GM21737 (cell line): Measurements from ENCODE around the gene RNU1-2.
"Not testable (repeated sequence)": the region's sequence is repeated elsewhere in the genome, so short reads cannot be mapped to it uniquely, and the experiment has no call there.

Source experiments
- ATAC-seq: cut with Tn5 transposase; IDR thresholded peaks from one replicate; pipeline ENCODE4 v1.9.1; 2021; ENCODE audit warnings: mild to moderate bottlenecking, moderate library complexity; ENCODE audit not compliant: unreplicated experiment

RNU1-2 gene

DNA sequence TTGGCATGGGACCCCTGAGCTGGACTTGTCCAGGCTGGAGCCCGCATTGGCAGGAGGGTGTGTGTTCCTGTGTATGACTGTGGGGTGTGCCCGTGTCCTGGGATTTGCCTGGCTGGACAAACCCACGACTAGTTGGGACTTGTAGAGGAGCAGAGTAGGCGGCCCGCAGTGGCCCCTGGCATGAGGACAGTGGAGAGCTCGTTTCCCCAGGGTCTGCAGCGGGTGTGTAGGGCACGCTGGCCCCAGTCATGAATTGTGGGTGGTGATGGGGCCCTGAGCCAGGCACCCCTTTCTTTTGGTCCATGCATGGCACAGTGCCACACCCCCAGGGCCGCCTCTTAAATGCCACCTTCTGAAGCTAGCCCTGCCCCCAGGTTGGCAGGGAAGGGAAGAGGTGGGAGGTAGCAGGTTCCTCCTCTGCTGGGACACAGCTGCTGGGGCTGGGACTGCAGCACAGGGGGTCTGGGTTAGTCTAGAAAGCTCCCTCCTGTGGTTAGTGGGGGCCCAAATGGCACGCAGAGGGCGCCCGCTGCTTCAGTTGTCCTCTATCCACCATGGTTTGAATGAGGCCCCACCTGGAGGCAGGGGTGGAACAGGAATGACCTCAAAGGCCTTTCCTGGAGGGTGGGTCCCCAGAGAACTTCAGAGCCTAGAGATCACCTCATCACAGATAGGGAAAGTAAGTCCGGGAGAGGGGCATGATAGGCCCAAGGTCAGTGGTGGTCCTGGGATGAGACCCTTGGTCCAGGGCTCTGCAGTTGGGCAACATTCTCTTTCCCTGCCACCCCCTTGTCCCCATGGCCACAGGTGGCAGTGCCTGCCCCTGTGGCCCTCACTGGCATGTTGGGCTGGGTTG lies 30.1 kb downstream of the RNU1-2 start:
- ATAC-seq = no peak

DNA sequence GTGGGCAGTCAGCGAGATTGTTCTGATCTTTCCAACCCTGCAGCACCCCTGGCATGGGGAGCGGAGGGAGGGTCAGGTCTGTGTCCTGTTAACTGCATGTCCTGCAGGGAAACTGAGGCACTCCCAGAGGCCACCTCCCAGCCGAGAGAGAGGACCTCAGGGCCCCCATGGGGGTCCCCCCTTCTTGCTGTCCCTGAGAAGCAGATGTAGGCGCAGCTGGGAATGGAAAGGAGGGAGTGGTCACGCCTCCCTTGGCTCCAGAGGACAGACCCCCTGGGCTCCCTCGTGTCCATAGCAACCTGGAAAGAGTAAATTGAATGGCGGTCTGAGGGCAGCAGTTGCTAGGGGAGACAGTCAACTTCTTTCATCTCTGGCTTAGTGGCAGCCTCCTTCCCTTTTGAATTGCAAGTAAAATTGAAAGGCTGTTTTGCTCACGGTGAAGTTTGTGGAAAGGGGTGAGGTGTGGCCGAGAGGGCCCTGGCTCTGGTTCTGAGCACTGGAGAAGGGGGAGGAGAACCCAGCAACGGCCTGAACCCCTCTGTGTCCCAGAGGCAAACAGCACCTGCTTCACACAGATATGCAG lies 30.8 kb downstream of the RNU1-2 start:
- ATAC-seq = no peak

DNA sequence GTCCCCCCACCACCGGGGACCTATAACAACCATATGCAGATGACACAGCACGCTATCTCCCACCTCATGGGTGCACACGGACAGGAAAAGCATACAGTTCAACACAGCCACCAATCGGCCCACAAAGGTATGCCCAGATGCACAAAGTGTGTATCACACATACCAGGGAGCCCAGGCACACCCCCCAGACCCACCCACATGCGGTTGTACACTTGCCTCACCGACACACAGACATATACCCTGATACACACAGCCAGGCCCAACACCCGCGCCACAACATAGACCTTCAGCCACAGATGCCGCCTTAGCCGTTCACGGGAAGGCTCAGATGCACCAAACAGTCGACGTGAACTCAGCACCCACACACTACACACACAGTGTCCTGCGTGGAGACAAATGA lies 31.5 kb downstream of the RNU1-2 start:
- ATAC-seq = no peak

DNA sequence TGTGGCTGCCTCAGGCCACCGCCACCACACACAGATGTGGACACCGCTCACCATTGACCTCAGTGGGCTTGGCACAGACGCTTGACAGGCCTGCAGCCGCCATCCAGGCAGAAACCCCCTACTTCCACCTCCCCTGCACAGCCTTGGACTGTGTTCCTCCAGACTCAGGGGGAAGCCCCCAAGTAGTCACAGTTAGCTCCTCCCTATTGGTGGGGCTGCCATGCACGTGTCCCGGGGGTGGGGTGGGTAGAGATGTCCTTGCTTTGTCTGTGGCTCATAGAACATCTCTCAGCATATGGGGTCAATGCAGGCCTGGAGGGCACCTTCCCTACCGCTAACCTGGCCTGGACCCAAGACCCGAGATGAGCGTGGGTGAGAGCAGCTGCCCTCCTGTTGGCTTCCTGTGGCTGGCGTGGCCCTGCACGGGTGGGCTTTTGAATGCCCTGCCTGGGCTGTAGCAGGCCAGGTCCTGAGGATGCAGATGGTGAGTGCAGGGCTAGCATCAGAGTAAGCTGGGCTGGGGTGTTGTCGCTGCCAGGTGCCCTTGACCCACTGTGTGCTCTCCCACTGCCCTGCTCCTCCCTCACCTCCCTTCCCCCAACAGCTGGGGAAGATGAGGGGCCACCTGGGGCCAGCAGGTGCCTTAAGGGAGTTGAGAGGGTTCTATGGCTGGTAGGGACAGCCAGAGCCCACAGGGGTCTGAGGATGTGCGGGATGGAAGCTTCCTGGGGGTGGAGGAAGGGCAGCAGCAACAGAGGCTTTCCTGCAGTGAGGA lies 32.1 kb downstream of the RNU1-2 start:
- ATAC-seq = no peak

DNA sequence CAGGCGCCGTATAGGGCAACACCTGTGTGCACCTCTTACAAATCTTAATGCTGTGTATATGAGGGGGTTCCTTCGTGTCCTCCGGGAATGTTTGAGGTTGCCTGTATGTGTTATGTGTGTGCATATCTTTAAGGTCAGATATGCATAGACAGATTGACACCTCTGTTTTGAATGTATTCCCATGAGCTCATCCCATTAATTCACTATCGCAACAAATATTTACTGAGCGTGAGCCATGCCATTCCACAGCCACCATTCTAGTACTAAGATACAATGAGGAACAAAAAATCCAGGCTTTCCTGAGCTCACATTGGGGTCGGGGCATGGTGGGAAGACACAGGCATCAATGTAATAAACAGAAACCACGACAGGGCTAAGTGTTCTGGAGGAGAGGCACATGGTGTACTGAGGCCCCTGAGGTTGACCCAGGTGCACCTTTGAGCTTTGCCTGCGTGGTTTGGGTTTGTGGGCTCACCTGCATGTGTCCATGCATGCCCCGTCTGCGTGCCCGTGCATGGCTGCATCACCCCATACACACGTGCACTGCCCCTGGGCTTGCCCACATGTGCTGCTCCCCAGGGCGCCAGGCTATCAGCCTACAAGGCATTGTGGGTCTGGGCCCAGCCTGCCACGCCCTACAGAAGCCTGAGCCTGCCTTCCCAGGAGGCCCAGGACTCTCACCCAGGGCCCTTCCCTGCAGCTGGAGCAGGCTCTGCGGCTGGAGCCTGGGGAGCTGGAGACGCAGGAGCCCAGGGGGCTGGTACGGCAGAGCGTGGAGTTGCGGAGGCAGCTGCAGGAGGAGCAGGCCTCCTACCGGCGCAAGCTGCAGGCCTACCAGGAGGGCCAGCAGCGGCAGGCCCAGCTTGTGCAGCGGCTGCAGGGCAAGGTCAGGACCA lies 33.6 kb downstream of the RNU1-2 start:
- not testable (repeated sequence) for ATAC-seq

DNA sequence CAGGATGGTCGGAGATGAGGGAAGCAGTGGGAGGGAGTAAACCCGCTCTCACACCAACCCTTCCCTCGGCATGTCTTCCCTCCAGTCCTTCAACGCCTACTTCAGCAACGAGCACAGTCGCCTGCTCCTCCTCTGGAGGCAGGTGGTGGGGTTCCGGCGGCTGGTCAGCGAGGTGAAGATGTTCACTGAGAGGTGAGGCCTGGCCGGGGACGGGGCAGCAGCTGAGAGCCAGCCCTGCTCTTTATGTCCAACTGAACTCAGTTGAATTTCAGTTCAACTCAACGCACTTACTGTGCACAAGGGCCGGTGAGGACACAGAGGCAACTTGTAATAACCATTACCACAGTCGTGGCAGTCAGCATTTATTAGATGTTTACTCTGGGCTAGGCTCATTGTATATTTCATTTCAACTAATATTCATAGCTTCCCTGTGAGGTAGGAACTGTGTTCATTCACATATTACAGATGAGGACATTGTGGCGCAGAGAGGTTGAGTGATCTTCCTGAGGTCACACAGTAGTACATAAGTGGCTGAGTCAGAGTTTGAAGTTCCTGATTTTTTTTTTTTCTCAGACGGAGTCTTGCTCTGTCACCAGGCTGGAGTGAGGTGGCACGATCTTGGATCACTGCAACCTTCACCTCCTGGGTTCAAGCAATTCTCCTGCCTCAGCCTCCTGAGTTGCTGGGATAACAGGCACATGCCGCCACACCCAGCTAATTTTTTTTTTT lies 35.6 kb downstream of the RNU1-2 start:
- ATAC-seq = not testable (repeated sequence)

DNA sequence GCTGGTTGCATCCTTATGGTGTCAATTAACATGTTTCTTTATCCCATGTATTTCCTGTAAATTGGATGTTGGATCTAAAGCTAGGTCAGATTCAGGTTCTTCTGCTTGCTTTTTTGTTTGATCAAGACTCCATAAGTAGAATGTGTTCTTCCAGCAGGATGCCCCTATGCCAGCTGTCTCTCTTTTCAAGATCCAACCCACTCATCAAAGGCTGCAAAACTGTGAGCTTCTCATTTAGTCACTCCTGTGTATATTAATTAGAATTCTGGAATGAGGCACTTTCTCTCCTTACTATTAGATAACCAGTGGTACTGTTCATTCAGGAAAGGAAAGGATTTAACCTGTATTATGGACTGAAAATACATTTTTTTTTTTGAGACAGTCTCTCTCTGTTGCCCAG lies 38.2 kb downstream of the RNU1-2 start:
- not testable (repeated sequence) for ATAC-seq

DNA sequence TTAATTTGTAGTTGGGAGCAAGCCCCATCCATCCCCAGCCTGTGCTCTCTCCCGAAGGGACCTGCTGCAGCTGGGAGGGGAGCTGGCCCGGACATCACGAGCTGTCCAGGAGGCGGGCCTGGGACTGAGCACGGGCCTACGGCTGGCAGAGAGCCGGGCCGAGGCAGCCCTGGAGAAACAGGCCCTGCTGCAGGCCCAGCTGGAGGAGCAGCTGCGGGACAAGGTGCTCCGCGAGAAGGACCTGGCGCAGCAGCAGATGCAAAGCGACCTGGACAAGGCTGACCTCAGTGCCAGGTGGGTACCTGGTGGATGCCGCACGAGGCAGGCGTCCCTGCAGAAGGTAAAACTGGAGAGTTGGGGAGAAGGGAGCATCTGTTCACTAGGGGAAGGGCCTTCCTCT lies 40.8 kb downstream of the RNU1-2 start:
- not testable (repeated sequence) for ATAC-seq

DNA sequence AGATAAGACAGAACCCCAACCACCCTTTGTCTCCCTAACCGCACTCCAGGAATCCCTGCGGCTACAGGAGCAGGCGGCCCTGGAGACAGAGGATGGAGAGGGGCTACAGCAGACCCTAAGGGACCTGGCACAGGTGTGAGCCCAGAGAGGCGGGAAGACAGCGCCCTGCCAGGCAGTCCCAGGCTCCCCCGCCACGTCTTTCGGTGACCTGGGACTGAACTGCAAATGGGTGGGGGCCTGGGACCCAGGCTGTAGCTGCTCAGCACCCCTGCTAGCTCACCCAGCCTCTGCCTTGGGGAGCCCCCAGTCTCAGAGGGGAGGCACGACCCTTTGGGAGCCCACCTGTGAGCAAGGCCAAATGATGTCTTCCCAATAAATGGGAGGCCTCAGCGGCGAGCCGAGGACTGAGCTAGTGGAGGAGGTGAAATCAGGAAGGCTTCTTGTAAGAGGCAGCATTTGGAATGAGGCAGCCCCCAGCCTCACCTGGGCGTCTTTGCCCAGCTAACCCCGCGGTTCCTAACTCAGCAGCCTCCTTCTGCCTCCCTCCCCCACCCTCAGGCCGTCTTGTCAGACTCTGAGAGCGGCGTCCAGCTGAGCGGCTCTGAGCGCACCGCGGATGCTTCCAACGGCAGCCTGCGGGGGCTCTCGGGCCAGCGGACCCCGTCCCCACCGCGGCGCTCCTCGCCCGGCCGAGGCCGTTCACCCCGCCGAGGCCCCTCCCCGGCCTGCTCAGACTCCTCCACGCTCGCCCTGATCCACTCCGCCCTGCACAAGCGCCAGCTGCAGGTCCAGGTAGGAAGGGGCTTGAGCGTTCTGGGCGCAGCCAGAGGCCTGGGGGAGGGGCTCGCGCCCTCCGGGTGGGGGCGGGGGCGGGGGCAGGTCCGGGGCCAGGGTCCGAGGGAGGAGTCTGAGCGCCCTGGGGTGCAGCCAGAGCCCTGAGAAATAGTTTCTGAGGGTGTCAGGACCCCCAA lies 42.9 kb downstream of the RNU1-2 start:
- no peak for ATAC-seq

DNA sequence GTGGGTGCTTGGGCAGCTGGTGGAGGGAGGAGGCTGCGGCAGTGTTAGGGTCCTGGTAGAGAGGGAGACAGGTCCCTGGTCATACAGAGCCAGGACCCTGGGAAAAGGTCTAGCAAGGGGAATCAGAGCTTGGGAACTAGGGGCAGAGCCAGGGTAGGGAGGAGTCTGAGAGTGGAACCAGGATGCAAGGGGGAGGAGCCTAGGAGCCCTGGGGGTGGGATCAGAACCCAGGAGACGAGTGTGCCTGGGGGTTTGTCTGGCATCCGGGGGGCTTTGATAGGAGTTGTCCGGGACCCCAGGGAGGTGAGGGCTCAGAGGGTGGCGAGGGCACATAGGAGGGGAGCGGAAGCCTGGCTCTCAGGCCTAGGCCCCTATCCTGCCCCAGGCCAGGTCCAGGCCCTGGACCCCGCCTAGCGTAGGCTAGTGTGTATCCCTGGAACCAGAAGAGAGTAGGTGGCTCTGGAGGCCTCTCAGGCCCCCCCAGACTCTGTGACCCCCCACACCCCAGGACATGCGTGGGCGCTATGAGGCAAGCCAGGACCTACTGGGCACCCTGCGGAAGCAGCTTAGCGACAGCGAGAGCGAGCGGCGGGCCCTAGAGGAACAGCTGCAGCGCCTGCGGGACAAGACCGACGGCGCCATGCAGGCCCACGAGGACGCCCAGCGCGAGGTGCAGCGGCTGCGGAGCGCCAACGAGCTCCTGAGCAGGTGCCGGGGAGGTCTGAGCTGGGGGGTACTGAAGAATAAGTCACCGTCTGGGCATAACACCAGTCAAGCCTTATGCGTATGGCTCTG lies 43.8 kb downstream of the RNU1-2 start:
- not testable (repeated sequence) for ATAC-seq

DNA sequence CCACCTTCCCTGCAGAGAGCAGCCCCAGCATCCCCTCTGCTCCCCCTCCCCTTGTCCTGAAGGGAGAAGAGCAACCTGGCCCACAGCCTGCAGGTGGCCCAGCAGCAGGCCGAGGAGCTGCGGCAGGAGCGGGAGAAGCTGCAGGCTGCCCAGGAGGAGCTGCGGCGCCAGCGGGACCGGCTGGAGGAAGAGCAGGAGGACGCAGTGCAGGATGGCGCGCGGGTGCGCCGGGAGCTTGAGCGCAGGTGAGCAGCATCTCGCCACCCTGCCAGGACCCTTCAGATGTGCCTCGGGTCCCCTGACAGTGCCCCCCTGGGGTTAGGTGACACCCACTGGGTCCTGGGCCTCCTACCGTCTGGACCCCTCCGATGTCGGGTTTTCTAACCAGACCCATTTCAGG lies 48.3 kb downstream of the RNU1-2 start:
- ATAC-seq = no peak

DNA sequence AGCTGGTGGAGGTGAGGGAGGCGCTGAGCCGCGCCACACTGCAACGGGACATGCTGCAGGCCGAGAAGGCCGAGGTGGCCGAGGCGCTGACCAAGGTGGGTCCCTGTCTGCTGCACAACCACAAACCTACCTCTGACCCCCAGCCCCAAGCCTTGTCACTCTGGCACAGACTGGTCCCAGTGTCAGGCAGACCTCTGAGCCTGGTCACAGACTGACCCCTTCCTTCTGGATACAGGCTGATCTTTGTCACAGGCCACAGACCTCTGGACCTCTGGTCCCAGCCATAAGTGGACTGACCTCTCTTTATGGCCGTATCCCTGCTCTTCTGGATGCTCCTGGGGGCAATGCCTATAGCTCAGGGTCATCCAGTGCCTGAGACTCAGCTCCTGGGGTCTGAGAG lies 49.7 kb downstream of the RNU1-2 start:
- ATAC-seq = not testable (repeated sequence)
